ENCODE measurements around the gene STPG2. TPM values are rescaled to one million over a fixed set of nuclear protein-coding genes. Genes with fewer than 3 reads are reported as not detected.

The STPG2 gene
- total and polyA plus RNA-seq, 2 donors (not counting 3 experiments of a cell fraction or from before 2014, with no cell fraction given) = not detected

DNA sequence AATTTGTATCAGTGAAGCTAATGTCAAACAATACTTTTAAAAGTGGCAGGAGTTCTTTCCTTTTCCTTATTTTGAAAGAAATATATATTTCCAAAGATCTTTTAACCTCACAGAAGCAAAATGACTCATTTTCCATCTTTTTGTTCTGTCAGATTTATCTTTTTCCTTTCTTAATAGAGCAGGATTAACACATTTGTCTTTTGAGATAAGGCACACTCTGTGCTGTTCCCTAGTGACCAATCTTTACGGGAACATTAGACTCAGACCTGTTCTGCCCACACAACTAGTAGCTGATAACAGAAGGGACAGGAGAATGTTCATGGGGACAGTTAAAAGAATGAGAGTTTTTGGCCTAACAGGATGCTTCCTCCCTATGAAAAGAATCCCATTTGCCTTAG, 381.2 kb downstream of the STPG2 start:
- Histone ChIP-seq H3K9ac (replicated peaks; ENCODE audit: extremely low read depth, insufficient read depth, low read length) (peak overlapping the region; percentile 80), H3K27ac (ENCODE audit: insufficient read depth, low read depth, low read length) (peak overlapping the region; percentile 92), H4K20me1 (replicated peaks; ENCODE audit: control insufficient read depth, extremely low read depth, insufficient read depth, low read length) (no peaks in the 10 kb centered on the region), H3K9me3 (replicated peaks; ENCODE audit: control insufficient read depth, insufficient read depth, low read length) (no peaks in the 10 kb centered on the region), H3K9me1 (replicated peaks; ENCODE audit: control insufficient read depth, extremely low read depth, insufficient read depth, low read length) (no peaks in the 10 kb centered on the region), H3K79me2 (ENCODE audit: control insufficient read depth, insufficient read depth, low read length) (no peaks in the 10 kb centered on the region), H3K27me3 (ENCODE audit: control insufficient read depth in 2 of 2, insufficient read depth in 2 of 2, low read length in 2 of 2) (no peaks in the 10 kb centered on the region), H3K36me3 (ENCODE audit: control insufficient read depth in 2 of 2, extremely low read depth in 1 of 2, insufficient read depth in 2 of 2, low read length in 2 of 2) (no peaks in the 10 kb centered on the region), H3K4me1 (ENCODE audit: control insufficient read depth, extremely low read depth, insufficient read depth, low read length) (peaks cover 44% of the 10 kb centered on the region), H2AFZ (ENCODE audit: low read depth, low read length) (peak overlapping the region; percentile 96), H3K4me3 (replicated peaks in 1 of 3; ENCODE audit: insufficient read depth in 1 of 3, low read depth in 1 of 3, low read length in 3 of 3) (no peak overlapping the region), H3K4me2 (ENCODE audit: insufficient read depth, low read length) (peak overlapping the region; percentile 80)
- BruUV-seq (replicated peaks) = TSS peak; percentile 42
- ChIA-PET CTCF (interaction anchor here (1.0 to 2.6 kb wide), 10 partner anchors 8 to 57 kb away, joined by 3 to 16 read pairs (median 4); no protein-coding TSS in a partner anchor), POLR2A (no interaction called here)
- FAIRE-seq = peak; percentile 68
- DNase-seq (ENCODE audit: low read depth, low spot score) = peak; percentile 94
- intact Hi-C loops (cut with micrococcal nuclease) = no loop called here
- dilution Hi-C loops (cut with MboI; ENCODE audit: extremely low pct_ligation_motif_present, low sequenced_read_pairs) = no loop called here
- TF ChIP-seq POLR2AphosphoS5 (IDR thresholded peaks at IDR 0.05; ENCODE audit: insufficient read depth, low read depth, low read length) (no peak), GATA2 (IDR thresholded peaks at IDR 0.05; ENCODE audit: insufficient read depth, insufficient read length, low read depth, low read length) (peak; percentile 78), FOS (IDR thresholded peaks at IDR 0.05; ENCODE audit: borderline replicate concordance, insufficient read depth, low read length) (peak; percentile 65), JUN (IDR thresholded peaks at IDR 0.05; ENCODE audit: borderline replicate concordance, insufficient read depth, insufficient read length, low read depth) (peak; percentile 54)

DNA sequence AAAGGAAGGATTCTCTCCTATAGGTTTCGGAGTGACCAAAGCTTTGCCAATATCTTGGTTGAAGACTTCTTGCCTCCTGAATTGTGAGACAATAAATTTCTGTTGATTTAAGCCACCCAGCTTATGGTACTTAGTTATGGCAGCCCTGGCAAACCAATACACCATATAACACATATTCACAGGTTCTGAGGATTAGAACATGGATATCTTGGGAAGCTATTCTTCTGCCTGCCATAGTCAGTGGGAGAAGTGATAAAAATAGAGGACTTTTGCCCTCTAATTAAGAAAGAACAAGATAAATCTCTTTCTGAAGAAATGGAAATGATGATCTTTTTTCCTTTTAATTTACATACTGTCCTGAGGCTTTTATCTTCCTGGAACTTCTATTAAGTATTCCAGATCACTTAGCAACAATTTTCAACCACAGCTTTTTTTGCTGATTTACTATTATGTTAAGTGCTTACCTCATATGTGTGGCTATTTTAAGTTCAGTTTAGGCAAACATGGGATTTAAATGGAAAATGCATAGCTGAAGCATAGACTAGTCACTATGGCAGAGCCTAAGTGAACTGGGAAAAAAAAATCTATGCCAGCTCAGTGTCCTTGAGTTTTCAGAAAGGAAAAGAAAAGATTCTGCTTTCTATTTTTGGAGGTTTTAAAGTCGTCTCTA, 381.7 kb downstream of the STPG2 start:
- Histone ChIP-seq H2AFZ (ENCODE audit: low read depth, low read length) (peak overlapping the region; percentile 96), H3K27me3 (ENCODE audit: control insufficient read depth in 2 of 2, insufficient read depth in 2 of 2, low read length in 2 of 2) (no peaks in the 10 kb centered on the region), H3K4me2 (ENCODE audit: insufficient read depth, low read length) (peak overlapping the region; percentile 80), H3K4me3 (replicated peaks in 1 of 3; ENCODE audit: insufficient read depth in 1 of 3, low read depth in 1 of 3, low read length in 3 of 3) (no peak overlapping the region), H3K9me3 (replicated peaks; ENCODE audit: control insufficient read depth, insufficient read depth, low read length) (no peaks in the 10 kb centered on the region), H3K9me1 (replicated peaks; ENCODE audit: control insufficient read depth, extremely low read depth, insufficient read depth, low read length) (no peaks in the 10 kb centered on the region), H3K36me3 (ENCODE audit: control insufficient read depth in 2 of 2, extremely low read depth in 1 of 2, insufficient read depth in 2 of 2, low read length in 2 of 2) (no peaks in the 10 kb centered on the region), H3K9ac (replicated peaks; ENCODE audit: extremely low read depth, insufficient read depth, low read length) (peak overlapping the region; percentile 80), H3K4me1 (ENCODE audit: control insufficient read depth, extremely low read depth, insufficient read depth, low read length) (peaks cover 44% of the 10 kb centered on the region), H4K20me1 (replicated peaks; ENCODE audit: control insufficient read depth, extremely low read depth, insufficient read depth, low read length) (no peaks in the 10 kb centered on the region), H3K27ac (ENCODE audit: insufficient read depth, low read depth, low read length) (peak overlapping the region; percentile 92), H3K79me2 (ENCODE audit: control insufficient read depth, insufficient read depth, low read length) (no peaks in the 10 kb centered on the region)
- BruUV-seq (replicated peaks) = no TSS peak
- ChIA-PET CTCF (interaction anchor here (1.0 to 2.6 kb wide), 10 partner anchors 9 to 57 kb away, joined by 3 to 16 read pairs (median 4); no protein-coding TSS in a partner anchor), POLR2A (no interaction called here)
- no peak for TF ChIP-seq MYC (IDR thresholded peaks at IDR 0.05; ENCODE audit: low read depth, low read length)
- TF ChIP-seq FOS (IDR thresholded peaks at IDR 0.05; ENCODE audit: borderline replicate concordance, insufficient read depth, low read length) = no peak
- no peak for TF ChIP-seq GATA2 (IDR thresholded peaks at IDR 0.05; ENCODE audit: insufficient read depth, insufficient read length, low read depth, low read length)
- TF ChIP-seq, protein P1, sequence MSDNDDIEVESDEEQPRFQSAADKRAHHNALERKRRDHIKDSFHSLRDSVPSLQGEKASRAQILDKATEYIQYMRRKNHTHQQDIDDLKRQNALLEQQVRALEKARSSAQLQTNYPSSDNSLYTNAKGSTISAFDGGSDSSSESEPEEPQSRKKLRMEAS (IDR thresholded peaks at IDR 0.05; ENCODE audit: insufficient read depth, insufficient read length) = no peak
- no peak for TF ChIP-seq POLR2AphosphoS5 (IDR thresholded peaks at IDR 0.05; ENCODE audit: insufficient read depth, low read depth, low read length)
- TF ChIP-seq, protein P2, sequence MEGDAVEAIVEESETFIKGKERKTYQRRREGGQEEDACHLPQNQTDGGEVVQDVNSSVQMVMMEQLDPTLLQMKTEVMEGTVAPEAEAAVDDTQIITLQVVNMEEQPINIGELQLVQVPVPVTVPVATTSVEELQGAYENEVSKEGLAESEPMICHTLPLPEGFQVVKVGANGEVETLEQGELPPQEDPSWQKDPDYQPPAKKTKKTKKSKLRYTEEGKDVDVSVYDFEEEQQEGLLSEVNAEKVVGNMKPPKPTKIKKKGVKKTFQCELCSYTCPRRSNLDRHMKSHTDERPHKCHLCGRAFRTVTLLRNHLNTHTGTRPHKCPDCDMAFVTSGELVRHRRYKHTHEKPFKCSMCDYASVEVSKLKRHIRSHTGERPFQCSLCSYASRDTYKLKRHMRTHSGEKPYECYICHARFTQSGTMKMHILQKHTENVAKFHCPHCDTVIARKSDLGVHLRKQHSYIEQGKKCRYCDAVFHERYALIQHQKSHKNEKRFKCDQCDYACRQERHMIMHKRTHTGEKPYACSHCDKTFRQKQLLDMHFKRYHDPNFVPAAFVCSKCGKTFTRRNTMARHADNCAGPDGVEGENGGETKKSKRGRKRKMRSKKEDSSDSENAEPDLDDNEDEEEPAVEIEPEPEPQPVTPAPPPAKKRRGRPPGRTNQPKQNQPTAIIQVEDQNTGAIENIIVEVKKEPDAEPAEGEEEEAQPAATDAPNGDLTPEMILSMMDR (IDR thresholded peaks at IDR 0.05; ENCODE audit: extremely low read depth in 1 of 2, insufficient read depth in 1 of 2, low read depth in 1 of 2, low read length in 2 of 2) = no peak
- no peak for TF ChIP-seq JUN (IDR thresholded peaks at IDR 0.05; ENCODE audit: borderline replicate concordance, insufficient read depth, insufficient read length, low read depth)
- no peak for TF ChIP-seq POLR2A (IDR thresholded peaks at IDR 0.05; ENCODE audit: low read depth, low read length)
- no peak for TF ChIP-seq EZH2 (IDR thresholded peaks at IDR 0.05; ENCODE audit: borderline replicate concordance, low read depth, low read length, severe bottlenecking)
- DNase-seq (ENCODE audit: low read depth, low spot score) (no peak), FAIRE-seq (no peak)
- intact Hi-C loops (cut with micrococcal nuclease) (loop anchor here (1.0 kb wide), 1 partner anchor 9 kb away; no protein-coding TSS in a partner anchor), dilution Hi-C loops (cut with MboI; ENCODE audit: extremely low pct_ligation_motif_present, low sequenced_read_pairs) (no loop called here)

Data from endothelial cell of umbilical vein (primary cell).